GM21619 (cell line): ENCODE results near the gene PABPN1L.
"Not testable (repeated sequence)": the region's sequence is repeated elsewhere in the genome, so short reads cannot be mapped to it uniquely, and the experiment has no call there.

Source experiments
- ATAC-seq: cut with Tn5 transposase; IDR thresholded peaks from one replicate; pipeline ENCODE4 v1.9.1; 2021; ENCODE audit not compliant: unreplicated experiment

Gene PABPN1L

DNA sequence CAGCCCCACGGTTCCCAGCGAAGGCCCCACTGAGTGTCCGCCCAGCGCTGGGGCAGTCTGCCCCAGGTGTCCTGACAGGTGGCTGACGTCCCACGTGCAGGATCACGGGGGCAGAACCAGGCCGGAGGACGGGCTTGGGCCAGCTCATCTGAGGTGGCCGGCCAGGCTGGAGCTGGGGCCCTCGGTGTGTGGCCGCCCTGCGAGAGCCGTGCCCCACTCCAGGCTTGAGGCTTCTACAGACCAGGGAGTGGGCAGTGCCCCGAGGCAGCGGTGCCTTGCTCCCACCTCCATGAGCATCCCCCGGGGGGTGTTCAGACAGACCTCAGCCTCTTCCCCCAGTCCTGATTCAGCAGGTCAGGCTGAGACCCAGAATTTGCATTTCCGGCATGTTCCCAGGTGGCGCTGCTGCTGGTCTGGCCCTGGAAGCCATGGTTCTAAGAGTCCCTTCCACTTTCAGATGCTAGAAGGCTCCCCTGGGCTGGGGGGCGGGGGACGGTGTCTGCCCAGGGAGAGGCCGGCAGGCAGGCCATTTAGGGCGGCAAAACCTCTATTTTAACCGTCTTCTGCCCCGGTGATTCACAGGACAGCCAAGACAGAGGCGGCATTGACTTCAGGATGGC lies 35.4 kb upstream of the PABPN1L start:
- ATAC-seq, result no peak

GRCh38 chr16:88900662-88901052 lies 34.2 kb upstream of the PABPN1L start:
- ATAC-seq, result no peak

- ATAC-seq, result no peak
These were observed 33.6 kb upstream of the PABPN1L start for GRCh38 chr16:88899901-88900661.

DNA sequence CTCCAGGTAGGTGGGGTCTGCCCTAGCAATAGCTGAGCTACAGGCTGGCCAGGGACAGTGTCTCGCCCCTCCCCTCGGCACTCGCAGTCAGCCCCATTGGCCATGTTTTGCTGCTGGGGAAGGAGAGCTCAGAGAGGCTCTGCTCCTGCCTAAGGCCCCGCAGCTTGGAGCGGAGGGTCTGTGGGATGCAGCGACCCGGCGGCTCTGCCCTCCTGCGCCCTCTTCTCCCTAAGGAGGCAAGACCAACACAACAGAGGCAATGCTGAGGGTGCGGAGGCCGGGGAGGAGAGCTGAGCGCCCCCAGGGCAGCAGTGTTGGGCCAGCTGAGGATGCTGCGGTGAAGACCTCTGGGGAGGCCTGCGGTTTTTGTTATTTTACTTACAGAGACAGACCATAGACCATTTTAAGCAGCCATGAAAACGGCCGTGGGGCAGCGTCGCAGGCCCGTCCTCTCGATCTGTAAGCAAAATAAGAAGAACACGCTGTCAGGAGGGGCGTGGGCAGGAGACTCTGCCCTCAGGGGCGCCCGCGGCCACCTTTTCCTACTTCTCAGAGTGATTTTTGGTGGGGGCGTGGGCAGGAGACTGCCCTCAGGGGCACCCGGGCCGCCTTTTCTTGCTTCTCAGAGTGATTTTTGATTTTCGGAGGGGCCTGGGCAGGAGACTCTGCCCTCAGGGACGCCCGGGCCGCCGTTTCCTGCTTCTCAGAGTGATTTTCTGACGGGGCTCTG lies 31.4 kb upstream of the PABPN1L start:
- no peak for ATAC-seq

GRCh38 chr16:88896238-88897070 lies 30.0 kb upstream of the PABPN1L start:
- ATAC-seq, result no peak

DNA sequence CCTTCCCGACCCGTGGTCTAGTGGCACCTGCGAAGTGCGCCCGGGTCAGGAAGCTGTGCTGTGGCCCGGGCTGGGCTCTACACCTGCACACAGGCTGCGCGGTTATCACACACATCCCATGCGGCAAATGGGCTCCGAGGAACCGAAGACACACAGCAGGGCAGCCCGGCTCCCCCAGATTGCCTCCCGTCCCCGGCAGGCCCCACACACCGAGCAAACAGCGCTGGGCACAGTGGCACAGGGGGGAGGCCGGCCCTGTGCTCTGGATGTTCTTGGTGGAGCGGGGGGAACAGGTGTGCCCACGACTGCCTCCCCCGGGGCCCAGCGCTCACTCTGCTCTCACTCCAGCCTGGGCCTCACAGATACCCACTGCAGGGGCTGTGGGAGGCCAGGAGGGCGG lies 28.9 kb upstream of the PABPN1L start:
- no peak for ATAC-seq

DNA sequence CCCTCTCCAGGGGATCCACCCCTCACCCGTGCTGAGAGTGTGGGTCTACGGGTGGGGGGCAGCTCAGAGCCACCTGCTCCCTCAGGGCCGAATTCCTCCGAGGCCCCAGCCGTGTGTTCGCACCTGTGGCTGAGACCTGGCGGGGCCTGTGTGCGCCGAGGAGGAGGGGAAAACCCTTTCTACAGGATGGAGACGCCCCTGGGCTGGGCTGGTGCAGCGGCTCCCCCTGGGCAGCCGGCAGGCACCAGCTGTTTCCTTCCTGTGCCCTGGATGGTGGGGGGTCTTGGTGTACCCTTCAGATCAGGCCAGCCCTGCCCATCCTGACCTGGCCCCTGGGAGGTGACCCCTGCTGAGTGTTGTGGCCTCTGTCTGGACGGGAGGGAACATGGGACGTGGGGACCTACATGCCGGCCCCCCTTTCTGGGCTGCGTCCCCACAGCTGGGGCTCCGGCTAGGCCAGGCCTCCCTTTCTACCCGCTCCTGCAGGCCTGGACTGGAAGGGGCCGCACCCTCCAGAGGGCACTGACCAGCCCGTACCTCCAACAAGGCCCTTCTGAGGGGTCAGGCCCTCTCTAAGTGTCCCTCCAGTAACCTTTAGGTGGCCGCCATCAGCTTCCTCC lies 28.3 kb upstream of the PABPN1L start:
- no peak for ATAC-seq

DNA sequence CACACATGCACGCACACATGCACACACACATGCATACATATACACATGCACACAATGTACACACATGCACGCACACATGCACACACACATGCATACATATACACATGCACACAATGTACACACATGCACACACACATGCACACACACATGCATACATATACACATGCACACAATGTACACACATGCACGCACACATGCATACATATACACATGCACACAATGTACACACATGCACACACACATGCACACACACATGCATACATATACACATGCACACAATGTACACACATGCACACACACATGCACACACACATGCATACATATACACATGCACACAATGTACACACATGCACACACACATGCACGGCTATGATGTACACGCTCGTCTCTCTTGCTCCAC lies 27.8 kb upstream of the PABPN1L start:
- not testable (repeated sequence) for ATAC-seq

GRCh38 chr16:88893127-88893968 lies 26.9 kb upstream of the PABPN1L start:
- no peak for ATAC-seq

DNA sequence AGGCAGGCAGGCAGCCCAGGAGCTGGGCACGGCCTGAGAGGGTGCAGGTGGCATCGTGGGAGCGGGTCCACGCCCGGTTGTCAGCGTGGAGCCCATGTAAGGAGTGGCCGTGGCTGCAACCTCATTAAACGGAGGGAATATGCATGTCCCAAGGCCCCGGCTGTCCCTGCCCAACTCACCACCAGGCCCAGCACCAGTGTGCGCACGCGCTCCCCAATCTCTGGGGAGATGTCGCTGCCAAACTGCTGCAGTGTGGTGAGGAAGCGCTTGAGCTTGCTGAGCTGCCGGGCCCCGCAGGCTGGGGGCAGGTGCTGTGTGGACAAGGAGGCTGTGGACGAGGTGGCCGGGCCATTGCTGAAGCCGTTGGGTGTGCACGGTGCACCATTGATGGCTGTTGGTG lies 25.6 kb upstream of the PABPN1L start:
- ATAC-seq, result no peak

DNA sequence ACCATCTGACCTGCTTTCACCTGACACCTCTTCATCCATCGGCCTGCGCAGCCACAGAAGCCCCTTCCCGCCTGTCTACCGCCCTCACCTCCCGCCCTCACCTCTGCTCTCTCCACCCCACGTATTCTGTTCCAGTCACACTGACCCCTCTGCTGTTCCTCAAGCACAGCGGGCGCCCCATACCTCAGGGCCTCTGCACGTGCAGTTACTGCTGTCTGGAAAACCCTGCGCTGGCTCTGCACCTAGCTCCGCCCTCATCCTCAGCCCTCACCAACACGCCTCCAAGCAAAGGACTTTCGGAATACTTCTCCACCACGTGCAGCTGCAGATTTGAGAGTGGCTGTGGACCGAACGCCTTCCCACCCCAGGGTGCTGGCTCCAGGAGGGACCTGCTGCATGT lies 24.6 kb upstream of the PABPN1L start:
- no peak for ATAC-seq

GRCh38 chr16:88889702-88890352 lies 23.4 kb upstream of the PABPN1L start:
- ATAC-seq, result not testable (repeated sequence)

DNA sequence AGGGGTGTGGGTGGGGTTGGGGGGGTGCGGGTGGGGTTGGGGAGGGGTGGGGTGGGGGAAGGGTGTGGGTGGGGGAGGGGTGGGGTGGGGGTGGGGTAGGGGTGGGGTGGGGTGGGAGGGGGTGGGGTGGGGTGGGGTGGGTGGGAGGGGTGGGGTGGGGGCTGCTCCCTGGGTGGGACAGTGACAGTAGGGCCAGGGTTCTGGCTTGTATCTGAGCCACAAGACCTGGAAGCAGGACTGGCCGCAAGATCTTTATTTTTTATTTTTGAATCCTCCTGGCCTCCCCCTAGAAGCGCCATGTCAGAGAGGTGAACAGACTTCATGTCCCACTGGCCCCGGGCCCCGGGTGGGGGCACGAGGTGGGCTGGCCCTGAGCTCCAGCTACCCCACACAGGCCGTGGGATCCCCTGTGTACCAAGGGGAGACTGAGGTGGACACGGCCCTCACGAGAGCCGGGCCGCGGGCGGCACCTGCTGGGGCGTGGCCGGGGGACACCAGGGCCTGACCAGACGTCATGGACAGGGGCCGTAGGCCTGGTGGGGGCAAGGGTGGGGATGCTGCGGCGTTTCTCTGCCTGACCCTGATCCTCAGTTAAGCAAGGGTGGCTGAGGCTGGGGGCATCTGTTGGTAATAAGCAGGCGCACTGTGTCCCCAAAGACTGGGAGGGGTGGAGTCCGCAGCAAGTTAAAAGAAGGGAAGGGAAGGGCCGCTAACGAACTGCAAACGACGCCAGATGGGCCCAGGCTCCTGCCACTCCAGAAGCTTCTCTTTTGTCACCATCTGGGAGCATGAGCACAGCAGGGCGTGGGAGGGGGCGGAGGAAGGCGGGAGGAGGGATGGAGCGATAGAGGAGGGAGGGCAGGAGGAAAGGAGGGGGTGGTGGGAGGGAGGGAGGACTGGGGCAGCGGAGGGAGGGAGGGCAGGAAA lies 22.3 kb upstream of the PABPN1L start:
- ATAC-seq, result no peak

GRCh38 chr16:88888057-88888456 lies 21.6 kb upstream of the PABPN1L start:
- no peak for ATAC-seq

DNA sequence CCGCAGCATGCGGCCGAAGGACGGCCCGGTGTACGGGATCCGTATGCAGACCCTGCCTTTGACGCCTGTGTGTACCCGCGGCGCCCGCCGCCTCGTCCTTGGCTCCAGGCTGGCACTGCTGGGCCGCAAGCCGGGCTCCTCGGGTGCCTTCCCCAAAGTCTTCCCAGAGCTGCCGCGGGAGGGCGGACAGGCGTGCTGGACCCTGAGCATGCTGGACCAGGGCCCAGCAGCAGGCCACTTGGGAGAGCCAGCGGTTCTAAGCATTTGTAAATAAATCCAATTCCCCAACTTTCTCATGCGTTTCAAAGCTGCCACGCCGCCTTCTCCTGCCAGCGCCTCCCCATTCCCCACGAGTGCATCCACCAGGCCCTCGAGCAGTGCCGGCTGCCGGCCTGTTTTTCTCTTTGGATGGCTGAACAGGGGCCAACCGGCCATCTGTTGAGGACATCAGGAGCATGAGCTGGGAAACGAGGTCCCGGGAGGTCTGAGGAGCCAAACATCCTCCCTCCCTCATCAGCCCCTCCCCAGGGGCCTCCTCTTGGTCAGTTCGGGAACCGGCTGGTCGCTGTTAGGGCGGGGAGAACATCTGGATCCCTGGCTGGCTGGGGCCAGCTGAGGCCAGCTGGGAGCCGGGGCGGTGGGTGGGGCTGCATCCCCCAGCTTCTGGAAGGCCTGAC lies 20.5 kb upstream of the PABPN1L start:
- ATAC-seq, result no peak

DNA sequence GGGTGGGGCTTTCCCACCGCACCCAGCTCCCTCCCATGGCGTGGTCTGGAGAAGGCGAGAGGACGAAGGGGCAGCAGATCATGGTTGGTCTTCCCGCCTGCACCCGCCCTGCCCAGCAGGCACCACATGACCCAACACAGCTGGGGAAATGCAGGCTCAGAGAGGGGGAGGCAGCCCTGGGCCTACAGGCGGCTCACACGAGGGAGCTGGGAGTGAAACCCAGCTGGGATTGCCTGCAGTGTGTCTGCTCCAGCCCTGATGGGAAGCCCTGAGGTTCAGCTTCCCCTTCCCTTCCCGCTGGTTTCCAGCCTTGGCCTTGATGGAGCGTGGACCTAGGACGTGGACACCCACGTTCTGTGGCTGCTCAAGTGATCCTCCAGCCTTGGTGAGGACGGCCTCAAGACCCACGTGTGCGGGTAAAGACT lies 20.0 kb upstream of the PABPN1L start:
- ATAC-seq, result no peak

DNA sequence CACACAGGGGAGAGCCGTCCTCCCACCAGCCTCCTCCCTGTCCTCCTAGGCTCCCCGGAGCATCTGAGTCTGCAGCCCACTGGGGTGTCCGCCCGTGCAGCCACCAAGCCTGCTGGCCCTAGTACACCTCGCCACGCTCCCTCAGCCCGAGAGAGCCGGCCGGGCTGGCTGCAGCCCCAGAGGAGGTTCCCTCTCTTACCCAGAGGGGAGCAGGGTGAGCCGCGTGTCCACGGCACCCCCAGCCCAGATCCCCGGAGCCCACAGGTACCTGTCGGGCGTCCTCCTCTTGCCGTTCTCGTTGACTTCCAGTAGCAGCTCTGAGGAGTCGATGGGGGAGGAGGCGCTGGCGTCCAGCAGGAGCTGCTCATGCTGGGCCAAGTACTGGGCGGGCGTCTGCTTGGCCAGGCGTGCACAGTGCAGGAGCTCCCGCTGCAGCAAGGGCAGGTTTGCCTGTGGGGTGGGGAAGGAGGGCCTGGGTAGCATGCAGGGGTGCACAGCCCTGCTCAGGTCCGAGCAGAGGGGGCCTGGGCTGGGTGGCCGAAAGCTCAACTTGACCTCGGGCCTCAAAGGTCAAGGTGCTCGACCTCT lies 19.3 kb upstream of the PABPN1L start:
- ATAC-seq, result no peak
